DMS 273 (cell line): ENCODE results near the gene PHF12.
"Not testable (repeated sequence)": the region's sequence is repeated elsewhere in the genome, so short reads cannot be mapped to it uniquely, and the experiment has no call there.

Experiments
- DNase-seq: peaks from one replicate; lab custom pipeline; 2025; ENCODE audit not compliant: unreplicated experiment; lab: John Stamatoyannopoulos, UW

Gene PHF12

DNA sequence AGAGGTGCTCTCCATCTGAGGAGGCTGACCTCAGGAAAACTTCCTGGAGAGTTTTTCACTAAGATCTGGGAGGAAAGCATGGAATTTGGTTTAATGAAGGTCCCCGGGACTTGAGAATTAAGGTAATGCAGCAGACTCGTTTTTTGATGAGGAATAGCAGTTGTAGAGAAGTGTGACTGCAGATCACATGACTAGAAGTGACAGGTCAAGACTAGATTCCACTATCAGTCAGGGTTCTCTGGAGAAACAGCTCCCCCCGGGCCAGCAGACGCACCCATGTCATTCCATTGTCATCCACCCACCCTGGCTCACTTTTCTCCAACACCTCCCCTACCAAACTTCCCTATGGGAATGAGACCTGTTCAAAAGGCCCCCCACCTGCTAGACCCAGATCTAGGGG is 46.5 kb downstream of the PHF12 start:
- DNase-seq = no peak

DNA sequence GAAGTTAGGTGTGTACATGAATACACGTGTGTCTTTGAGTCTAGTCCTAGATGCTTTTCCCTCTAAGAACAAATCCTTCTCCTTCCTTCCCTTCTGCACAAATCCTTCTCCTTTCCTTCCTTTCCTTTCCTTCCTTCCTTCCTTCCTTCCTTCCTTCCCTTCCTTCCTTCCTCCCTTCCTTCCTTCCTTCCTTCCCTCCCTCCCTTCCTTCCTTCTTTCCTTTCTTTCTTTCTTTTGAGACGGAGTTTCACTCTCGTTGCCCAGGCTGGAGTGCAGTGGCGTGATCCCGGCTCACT is 47.8 kb downstream of the PHF12 start:
- DNase-seq = not testable (repeated sequence)

DNA sequence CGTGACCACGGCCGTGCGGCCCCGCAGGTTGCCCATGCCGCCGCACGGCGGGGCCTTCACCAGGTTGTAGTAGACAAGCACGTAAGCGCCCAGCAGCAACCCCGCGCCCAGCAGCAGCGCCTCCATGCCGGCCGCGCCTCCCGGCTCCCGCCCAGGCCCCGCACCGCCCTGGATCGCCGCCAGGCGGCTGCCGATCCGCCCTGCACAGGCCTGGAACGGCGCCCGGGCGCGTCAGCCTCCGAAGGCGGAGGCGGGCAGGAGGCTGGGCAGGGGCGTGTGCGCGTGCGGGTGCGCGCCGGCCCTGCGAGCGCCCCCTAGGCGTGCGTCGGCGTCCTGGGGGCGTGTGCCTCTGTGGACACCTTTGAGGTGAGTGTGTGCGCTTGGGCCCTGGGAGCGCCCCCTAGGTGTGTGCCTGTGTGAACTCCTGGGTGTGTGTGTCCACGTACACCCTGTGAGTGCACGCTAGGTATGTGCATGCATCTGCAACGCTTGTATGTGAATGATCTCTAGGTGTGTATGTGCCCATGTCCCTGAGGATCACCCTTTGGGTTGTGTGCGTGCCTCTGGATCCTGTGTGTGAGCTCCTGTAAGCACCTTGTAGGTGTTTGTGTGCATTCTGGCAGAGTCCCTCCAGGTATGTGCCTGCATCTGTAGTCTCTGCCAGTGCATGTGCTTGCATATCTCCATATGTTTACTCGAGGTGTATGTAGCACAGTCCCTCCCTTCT is 48.3 kb downstream of the PHF12 start, which contains the start of gene DHRS13:
Gene DHRS13, minus strand, starts transcription at position 261 of the 727 bp plus-strand sequence. Its CDS starts 135 bp downstream, at position 126.
- DNase-seq = peak; percentile 98

DNA sequence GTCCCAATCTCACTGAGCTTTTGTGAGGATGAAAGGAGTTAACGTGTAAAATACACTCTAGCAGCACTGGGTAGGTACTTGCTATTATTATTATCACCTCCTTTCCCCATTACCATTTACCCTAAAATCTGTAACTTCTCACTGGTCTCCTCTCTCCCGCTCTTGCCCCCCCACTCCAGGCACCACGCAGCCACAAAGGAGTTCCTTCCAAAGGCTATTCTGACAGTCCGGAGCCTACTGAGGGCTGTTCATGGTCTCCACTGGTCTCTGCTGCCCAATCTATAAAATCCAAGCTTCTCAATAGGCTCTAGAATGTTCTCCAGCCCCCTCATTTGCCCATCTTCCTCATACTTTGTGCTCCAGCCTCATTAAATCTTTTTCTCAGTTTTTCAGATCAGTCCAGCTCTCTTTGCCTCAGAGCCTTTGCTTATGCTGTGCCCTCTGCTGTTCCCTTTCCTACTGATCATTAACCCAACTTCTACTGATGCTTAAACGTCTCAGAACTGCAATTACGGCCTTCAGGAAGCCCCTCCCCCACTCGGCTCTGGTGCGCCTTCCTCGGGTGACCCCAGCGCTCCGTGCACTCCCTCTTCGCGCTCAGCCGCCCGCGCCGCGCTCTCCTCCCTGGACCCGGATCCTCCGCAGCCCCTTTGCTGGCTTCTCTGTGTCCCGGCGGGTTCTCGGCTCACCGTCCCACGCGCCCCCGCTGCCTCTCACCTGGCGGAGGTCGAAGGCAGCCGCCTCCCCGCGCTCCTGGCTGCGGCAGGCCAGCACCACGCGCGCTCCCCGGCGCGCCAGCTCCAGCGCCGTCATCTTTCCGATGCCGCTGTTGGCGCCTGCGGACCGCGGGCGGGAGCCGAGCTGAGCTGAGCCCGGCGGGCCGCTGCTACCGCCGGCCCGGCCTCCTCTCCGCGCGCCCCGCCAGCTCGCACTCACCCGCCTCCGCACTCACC is 49.2 kb downstream of the PHF12 start:
- DNase-seq = peak; percentile 84

DNA sequence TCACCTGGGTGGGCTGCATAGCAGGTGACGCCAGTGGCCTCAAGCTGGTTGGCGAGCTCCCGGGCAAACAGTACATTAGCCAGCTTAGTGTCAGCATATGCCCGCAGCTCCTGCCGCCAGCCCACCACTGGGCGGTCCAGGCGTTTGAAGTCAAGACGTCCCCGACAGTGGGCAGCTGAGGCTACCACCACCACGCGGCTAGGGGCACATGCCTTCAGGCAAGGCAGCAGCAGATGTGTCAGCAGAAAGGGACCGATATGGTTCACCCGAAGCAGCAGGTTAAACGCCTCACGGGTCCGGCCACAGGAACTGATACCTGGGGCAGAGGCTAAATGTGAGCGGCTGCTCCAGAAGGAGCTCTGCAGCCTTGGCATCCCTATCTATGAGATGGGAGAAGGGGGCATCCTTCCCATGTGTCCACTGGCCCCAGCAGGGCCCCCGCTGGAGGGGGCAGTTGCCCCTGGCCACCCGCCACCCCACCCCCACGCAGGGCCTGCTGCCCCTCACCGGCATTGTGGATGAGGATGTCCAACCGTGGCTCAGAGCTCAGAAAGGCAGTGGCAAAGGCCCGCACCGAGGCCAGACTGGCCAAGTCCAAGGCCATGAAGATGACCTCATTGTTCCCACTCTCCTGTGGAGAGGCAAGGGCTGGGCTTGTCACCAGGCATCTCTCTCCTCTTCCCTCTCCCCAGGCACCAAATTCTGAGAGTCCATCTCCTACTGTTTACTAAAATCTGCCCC is 50.2 kb downstream of the PHF12 start:
- DNase-seq = no peak

DNA sequence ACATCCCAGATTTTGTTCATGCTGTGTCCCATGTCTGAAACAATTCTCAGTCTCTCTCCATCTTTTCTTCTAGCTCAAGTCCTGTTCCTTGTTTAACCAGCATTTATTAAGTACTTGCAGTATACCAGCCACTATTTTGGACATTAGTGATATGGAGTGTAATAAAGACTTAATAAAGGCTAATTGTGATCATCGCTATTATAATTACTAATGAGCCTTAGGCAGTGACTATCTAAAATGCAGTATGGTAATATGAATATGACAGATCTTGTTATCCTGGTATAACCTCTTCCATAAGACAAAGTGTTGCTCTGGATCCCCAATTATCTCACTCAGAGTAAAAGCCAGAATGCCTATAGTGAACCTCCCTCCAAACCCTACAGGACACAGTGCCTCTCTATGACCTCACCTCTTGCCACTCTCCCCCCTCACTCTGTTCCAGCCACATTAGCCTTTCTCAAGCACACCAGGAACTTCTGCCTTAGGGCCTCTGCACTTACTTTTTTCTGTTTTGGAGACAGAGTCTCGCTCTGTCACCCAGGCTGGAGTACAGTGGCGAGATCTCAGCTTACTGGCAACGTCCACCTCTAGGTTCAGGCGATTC is 52.0 kb downstream of the PHF12 start:
- DNase-seq = no peak

DNA sequence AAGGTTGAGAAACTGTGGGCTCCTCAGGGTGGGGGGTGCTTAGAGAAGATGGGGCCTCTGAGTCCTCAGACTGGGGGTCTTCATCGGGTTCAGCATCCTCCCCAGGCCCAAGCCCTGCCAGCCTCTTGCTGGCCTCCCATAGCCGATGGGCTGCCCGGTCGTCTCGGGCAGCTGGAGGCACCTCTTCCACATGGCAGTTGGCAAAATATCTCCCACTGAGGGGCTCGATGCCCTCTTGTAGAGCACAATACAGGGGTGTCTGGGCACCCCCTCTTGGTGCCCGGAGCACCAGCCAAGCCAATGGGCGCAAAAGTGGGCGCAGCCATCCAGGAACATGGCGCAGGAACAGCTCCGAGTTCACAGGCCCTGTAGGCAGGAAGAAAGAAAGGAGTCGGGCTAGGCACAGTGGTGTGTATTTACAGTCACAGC is 52.8 kb downstream of the PHF12 start:
- DNase-seq = no peak

DNA sequence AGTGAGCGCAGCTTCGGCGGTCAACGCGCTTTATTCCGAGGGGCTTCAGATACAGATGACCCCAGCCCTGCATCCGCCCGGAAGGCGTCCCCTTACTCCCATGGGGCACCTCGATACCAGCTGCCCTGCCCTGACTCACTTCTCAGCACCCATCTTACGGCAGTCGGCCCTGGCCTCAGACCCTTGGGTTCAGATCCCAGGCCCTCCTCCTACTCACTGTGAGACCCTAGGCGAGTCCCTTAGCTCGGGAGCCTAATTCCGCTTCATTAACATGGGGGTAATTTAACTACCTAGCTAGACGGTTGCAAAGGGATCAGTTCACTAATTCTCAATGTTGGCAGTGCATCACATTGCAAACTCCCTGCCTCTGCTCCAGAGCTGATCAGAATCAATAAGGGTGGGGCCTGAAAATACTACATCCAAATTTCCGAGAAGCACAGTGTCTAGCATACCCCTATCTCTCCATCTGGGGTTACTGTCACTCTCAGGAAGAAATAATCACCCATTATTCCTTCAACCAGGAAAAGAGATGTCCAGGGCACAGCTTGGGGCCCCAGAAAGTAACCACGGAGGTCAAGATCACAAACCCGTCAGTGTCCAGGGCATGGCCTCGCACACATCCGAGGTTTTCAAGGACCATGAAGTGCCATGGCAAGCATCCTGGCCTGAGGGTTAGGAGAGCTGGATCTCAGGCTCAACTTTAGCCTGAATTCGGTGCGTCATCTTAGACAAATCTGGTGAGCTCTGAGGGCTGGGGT is 53.4 kb downstream of the PHF12 start:
- DNase-seq = no peak

DNA sequence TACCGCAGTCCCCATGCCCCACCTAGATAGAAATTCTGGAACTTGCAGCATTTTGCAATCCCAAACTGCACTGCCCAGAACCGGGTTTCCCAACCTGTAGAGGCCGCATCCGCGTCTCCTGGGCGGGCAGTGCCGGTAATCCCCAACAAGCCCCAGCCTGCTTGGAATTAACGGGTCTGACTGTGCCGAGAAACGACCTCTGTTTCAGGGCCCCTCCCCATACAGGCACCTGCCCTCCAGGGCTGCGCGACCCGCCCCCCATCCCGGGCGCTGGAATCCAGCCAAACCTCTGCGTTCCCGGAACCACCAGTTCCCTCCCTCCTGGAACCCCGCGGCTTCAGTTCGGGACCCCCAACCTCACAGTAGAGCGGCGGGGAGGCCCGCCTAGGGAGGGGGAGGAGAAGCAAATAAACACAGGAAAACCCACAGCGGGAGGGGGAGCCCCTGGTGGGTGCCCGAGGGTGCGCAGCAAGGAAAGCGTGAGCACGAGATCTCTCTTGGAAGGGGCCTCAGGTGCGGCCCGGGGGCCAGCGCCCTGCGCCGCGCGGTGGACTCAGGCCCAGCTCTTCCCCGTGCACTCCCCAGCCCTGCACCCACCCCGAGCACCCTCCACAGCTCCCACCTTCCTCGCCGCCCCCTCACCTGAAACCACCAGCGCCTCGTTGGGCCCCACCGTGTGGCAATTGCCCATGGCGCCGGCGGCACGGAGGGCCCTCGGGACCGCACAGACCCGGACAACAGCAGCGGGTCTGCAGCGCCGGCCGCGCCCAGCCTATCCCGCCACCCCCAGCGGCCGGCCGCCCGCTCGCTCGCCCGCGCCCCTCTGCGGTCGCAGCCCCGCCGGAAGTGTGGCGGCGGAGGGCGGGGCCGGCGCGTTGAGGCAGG is 54.2 kb downstream of the PHF12 start, which contains the start of gene FLOT2:
Gene FLOT2, minus strand, starts transcription at position 850 of the 885 bp plus-strand sequence. Its CDS starts 159 bp downstream, at position 691.
- DNase-seq = peak; percentile 80

DNA sequence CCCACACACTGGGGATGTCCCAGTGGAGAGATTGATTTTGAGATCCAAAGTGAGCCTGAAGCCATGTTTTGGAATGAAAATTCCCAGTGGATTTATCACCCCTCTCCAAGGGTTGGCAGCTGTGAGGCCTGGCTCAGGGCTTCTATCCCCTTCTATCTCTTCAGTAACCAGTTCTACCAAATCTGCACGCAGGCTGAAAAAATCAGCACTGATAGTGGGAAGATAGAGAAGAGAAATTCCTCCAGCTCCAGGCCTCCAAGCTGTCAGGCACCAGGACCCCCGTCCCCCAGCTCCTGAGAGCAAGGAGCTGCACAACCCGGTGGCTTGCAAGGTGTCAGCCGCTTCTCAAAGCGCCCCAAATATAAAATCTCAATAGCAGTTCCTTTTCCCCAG is 54.8 kb downstream of the PHF12 start:
- peak; percentile 52 for DNase-seq

DNA sequence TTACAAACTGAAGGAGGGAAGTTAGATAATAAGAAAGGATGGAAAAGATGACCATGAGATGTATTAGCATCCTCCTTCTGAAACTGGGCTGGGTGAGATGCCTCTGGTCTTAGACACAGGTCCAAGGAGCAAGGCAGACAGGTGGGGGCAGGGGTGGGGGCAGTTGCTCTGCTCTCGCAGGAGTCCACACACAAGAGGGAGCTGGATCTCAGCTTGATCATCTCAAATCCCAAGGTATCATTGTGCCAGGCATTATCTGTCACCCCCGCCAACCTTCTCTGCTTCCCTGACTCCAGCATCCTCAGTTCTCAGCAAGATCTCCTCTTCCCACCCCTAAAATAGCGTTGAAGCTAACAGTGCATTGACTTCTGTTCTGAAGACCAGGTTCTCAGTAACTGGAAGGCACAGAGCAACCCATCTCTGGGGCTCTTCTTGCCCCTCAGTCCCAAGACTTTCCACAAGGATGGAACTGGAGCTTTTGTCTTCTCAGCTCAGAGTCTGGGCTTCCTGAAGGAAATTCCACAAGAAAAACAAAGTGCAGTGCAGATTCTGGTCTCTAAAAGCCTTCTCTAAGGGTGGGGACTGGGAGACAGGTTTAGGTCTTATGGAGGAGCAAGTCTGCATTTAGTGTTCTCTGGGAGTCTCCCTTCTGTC is 55.4 kb downstream of the PHF12 start:
- DNase-seq = no peak

DNA sequence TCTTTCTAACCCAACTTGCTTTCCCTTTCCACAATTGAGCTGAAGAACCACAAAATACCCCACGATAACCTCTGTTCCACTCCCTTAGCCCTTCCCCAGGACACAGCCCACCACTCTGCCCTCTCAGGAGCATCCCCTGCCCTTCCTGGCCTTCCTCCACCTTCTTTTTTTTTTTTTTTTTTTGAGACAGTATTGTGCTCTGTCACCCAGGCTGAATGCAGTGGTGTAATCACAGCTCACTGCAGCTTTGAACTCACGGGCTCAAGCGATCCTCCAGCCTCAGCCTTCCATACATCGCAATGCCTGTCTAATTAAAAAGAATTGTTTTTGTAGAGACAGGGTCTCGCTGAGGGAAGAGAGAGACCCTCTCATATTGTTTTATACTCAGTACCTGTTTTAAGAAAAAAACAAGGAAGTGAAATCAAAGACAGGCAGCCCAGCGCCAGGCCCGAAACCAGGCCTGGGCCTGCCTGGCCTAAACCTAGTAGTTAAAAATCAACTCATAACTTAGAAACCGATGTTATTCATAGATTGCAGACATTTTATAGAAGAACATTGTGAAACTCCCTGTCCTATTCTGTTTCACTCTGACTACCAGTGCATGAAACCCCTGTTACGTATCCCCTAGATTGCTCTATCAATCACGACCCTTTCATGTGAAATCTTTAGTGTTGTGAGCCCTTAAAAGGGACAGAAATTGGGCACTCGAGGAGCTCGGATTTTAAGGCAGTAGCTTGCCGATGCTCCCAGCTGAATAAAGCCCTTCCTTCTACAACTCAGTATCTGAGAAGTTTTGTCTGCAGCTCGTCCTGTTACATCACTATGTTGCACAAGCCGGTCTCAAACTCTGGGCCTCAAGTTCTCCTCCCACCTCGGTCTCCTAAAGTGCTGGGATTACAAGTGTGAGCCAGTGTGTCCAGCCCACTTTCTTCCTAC is 57.8 kb downstream of the PHF12 start:
- not testable (repeated sequence) for DNase-seq

DNA sequence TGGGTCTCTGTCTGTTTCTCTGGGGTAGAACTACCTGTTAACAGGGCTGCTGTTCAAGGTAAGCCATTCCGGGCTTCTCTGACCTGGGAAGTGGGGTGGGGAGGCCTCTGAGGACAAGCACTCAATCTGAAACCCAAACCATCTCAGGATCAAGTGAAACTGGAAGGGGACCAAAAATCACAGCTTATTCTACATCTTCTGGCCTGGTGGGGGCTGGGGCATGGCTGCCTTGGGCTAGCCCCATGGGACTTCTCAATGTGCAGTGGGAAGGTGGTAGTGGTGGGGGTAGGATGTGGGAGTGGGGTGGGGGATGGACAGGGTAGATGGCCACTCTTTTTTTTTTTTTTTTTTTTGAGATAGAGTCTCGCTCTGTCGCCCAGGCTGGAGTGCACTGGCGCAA is 59.3 kb downstream of the PHF12 start:
- no peak for DNase-seq

DNA sequence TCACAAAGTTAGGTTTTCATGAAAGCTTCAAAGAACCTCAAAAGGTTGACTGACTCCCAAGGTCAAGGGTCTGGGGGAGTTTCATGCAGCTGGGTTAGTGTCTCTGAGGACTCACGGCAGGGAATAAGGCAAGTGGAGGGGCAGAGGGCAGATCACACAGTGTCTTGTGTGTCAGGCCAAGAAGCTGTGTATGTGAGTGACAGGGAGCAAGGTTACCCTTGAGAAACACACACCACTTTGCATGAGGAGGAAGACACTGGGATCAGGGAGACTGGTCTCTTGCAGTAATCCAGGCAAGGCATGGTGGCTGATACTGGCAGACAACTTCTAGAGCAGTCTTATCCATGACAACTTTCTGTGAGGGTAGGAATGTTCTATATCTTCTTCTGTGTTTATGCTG is 60.1 kb downstream of the PHF12 start:
- no peak for DNase-seq

DNA sequence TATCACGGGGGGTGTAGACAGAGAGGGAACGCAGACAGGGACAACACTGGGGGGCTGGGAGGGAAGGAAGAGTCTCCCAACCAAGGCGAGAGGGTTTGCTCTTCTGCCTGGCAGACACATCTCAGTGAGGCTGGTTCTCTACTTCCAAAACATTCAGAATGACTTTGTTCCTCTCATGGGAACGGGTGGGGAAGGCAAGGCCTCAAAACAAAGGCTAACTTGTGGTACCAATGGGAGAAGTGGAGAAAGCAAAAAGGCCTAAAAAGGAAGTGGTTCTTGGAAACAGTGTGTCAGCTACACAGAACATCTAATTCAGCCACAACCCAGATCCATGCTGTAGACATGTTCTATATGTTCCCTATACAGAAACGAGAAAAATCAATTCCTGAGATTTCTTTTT is 61.3 kb downstream of the PHF12 start:
- no peak for DNase-seq

DNA sequence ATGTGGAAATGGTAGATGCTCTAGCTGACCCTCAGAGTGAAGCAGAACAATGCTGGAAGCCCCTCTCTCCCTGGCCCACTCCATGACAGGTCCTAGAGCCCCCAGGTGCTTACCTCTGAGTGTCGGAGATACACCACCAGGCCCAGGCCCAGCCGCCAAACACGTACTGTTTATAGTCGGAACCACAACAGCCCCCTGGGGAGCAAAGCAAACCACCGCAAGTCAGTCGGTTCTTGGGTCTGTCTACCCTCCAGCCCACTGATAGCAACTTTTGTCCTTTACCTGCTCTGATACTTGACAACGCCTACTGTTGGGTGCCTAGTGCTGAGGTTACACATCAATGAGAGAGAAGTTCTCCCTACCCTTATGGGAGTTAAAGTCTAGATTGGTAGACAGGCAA is 62.5 kb downstream of the PHF12 start:
- no peak for DNase-seq

DNA sequence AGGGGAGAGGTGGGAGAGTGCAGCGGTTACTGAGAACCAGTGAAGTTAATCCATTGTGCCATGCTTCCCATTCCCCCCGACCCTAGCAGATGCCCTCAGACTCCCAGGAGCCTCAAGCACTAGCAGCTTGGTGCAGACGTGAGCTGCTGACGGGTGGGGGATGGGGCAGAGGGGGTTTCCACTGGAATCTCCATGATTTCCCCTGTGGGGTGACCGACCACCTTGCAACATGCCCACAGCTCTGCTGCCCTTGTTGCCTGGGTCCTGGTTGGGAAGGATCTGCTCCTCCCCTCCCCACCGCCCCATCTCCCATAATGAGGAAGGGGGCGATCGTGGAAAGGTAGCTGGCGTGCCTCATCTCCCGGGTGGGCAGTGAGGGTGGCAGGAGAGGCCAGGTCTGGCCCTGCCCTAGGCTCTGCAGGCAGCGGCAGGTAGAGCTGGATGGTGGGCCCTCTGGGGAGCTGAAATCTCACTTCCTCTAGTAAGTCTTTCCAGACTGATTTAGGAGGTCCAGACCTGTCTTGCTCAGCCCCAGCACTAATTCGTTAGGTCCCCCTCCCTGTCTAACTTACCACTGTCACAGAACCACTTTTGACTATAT is 63.3 kb downstream of the PHF12 start:
- no peak for DNase-seq
